Head of caudate nucleus (tissue), 42 donors: ENCODE results near the gene CRIP2.

Experiments used
- DNase-seq, 42 donors: peaks; one replicate each; pipeline versions ENCODE4 v3.0.0 to v3.0.0-alpha.2; 2020 to 2021; ENCODE audit warnings: mixed read lengths in 7 of 42
- intact Hi-C: fragments of 100-400 bp; cut with DNase I; formaldehyde crosslinking; loops from one replicate; pipeline ENCODE4 v1.15.0; 2022

Gene CRIP2

DNA sequence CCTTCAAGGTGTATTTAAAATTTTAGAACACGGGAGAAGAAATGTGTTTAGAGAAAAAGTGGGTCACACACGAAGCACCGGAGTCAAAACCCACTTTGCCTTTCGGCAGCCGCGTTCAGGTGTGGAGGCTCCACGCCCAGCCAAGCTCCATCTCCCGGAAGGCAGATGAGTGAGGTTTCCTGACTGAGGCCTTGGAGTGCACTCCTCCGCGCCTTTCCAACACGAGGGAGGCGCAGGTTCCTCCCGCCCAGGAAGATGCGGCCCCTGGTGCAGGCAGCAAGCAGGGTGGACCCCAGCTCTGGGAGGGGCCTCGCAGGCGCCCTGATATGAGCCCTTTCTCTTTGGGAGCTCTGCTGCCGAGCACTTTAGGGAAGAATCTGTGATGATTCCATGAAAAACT lies 32.5 kb upstream of the CRIP2 start:
- intact Hi-C loops: no loop called here
- peak in 34 of 42 donors; percentile 30 to 84 (median 58) for DNase-seq

DNA sequence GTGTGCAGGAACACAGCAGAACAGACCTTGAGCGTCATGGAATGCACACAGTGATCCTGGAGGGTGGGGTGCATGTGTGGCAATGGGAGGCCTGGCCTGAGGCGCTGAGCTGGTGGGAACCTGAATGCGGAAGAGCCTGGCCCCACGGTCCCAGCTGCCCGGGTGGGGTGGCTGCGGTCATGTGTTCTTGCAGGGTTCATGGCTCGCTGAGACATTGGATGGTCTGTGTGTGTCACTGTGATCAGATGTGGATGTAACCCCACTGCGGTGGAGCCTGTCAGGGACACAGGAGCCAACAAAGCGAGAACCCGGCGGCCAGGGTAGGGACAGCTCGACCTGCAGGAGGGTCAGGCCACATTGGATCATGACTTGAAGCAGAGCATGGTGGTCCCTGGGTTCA lies 31.8 kb upstream of the CRIP2 start:
- intact Hi-C loops: no loop called here

DNA sequence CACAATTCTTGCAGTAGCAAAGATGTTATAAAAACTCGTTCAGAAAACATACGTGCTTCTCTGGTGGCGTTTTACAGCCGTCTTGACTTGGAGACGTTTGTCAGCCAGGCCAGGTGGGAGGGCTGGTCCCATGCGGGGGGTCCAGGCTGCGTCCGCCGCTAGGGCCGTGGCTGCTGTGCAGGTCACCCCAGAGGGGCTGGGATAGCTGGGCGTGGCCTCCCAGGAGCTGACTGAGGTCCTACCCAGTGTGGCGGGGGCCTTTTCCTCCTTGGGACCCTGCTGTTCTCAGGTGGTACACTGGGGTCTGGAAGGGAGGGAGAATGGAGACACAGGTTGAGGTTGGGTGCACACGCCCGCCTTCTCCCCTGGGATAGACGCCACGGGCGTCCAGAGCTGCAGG lies 29.8 kb upstream of the CRIP2 start:
- intact Hi-C loops: no loop called here
- no peak for DNase-seq

More for the DNA sequence above, 31.8 kb upstream of the CRIP2 start:
- no peak for DNase-seq

DNA sequence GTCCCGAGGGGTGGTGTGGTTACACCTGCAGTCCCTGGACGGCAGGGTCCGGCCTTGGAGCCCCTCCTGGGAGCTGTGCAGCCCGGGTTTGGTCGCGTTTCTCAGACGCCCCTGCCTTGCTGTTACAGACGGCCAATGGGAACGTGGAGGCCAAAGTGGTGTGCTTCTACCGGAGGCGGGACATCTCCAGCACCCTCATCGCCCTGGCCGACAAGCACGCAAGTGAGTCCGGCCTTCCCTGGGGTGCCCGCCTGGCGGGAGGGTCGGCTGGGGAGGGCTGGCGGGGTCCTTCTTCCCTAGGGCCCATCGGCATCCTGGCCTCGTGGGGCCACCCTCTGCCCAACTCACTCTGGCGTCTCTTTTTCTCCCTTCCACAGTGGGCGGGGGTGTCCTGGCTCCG lies 29.3 kb upstream of the CRIP2 start:
- intact Hi-C loops: no loop called here
- DNase-seq: no peak

DNA sequence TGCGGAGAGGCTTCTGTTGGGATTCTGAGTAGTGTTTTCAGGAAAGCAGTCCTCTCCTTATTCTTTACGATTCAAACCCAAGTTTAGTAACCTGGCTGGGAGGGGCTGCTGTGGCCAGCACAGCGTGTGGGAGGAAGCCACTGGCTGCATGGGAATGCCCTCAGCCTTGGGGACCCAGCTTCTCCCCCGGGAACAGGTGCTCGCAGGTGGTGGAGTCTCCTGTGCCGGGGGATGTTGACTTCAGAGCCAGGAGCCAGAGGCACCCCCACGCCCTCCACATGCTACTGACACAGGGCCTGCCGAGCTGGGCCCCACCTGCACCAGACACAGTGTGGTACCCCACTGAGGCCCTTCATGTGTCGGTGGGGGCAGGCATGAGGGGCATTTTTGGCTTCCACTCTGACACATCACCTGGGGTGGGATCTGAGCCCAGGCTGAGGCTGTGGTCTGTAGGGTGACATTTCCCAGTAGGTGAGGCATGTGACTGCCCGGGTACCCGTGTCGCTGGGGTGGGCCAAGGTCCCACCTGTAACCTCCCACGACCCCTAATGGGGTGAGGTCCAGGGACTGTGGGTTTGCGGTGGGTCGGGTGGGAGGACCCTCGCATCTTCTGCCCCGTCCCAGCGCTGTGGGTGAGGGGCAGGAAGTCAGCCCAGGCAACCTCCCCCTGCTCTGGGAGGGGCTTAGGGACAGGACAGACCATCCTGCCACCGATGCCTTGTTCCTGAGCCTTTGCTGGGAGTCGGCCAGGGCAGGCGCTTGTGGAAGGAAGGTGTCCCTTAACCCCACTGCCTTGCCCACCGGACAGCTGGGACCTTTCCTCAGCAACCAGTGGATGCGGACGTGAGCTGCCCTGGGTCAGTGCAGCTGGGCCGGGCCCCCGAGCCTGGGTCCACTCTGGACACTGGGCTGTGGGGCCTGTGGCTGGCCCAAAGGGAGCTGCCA lies 28.4 kb upstream of the CRIP2 start:
- intact Hi-C loops: no loop called here
- DNase-seq: no peak

DNA sequence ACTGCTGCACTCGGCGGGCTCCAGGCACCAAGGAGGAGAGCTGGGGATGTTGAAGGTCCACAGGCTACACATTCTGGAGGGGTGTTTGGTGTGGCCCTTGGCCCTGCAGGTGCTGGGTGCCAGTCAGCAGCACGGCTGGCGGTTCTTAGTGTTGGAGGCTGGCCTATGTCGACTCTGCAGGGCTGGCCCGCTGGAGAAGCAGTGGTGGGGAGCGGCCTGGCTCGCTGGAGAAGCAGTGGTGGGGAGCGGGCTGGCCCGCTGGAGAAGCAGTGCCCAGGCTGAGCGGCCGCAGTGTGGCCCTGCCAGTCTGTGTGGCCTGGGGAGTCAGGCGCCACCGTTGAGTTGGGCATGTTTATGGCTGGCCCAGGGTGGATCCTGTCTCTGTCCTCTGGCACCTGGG lies 27.6 kb upstream of the CRIP2 start:
- DNase-seq: no peak
- intact Hi-C loops: no loop called here

DNA sequence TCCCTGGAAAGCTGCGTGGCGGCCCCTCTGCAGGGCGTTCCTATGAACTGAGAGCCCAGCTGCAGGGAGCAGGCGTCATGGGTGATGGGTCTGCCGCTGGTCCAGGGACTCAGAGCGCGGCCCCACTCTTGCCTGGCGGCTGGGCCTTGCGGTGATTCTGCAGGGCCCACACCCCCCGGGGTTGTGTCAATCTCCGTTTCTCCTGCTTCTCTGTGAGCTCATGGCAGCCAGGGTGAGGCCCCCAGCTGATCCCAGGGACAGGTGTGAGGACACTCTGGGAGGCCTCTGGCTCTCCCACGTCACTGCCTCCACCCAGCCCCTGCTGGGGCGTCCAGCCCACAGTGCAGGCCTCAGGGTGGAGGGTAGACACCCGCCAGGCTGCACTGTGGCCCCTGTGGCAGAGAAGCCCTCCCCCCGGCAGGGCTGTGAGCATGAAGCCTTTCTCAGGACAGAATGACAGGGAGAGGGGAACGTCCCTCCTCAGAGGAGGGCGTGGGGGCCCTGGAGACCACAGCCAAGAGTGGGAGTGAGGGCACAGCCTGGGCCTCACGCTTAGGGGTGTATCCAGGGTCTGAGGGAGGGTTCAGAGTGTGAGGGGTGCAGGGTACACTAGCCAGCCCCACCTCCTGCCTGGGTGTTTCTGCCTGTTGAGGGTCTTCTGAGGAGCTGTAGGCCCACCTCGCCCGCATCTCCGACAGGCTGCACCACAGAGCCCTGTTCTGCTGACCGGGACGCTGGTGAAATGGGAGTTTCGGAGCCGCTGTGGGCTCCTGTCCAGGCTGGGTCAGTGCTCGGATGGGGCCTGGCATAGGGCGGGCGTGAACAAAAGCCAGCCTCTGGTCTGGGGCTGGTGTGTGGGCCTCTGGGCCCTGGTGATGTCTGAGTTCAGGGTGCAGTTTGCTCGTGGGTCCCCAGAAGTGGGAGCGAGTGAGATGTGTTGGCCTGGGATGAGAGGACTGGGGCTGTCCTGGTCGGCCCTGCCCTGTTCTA lies 26.7 kb upstream of the CRIP2 start:
- no peak for DNase-seq
- intact Hi-C loops: no loop called here

DNA sequence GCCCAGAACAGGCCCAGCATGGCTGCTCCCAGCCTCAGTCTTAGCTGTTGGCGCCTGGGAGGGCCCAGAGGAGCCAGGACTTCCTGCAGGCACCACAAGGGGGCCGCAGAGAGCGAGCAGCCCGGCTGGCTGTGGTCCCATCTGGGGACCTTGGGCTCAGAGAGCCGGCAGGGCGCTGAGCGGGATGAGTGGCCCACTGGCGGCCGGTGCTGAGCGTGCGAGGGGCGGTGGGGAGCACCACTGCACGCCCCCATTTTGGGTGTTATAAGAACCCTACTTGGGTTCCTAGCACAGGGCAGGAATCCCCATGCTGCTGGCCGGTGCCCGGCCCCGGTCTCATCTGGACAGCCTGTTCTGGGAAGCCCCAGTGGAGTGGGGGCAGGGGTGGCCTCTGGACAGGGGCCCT lies 25.9 kb upstream of the CRIP2 start:
- DNase-seq: peak; percentile 45 to 91 (median 78)
- intact Hi-C loops: no loop called here

DNA sequence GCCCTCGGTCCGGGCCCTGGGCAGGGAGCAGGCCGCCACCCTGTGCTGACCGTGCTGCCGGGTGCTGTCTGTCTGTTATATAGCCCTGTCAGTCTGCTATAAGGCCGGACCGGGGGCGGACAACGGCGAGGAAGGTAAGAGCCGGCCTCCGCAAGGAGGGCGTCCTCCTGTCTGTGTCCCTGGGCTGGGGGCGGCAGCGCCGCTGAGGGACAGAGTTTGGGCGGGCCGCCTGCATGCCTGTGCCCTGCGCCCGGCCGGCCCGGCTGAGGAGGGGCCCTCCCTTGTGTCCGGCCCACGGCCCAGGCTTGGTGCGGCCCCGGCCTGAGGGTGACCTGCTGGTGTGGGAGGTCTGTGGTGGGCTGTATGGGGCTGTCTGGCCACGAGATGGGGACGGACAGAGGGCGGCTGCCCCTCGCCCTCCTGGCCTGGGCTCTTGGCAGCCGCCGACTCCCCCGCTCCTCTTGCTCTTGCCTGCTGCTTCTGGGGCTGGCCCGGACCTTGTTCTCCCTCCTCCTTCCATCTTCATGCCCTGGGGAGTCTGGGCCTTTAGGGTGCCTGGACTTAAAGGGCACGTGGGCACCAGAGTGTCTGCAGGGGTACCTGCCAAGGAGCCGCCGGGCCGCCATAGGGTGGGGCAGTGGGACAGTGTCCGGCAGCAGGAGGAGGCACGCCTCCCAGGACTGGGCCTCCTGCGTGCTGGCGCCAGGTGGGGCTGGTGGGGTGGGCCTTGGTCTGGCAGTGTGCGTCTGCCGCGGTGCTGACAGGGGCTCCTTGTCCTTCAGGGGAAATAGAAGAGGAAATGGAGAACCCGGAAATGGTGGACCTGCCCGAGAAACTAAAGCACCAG lies 25.1 kb upstream of the CRIP2 start:
- intact Hi-C loops: no loop called here

DNA sequence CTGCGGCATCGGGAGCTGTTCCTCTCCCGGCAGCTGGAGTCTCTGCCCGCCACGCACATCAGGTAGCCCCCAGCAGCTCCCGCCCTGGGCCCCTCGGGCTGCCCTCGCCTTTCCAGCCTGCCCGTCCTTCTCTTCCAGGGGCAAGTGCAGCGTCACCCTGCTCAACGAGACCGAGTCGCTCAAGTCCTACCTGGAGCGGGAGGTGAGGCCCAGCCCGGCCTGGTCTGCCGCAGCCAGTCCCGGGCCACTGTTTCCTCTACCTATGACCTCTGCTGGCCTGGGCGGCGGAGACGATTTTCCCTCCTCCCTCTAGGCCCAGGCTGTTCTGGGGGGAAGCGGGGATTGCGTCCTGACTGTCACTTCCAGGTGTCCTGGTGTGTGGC lies 24.5 kb upstream of the CRIP2 start:
- no peak for DNase-seq
- intact Hi-C loops: no loop called here

More for the DNA sequence above, 25.1 kb upstream of the CRIP2 start:
- DNase-seq: no peak

DNA sequence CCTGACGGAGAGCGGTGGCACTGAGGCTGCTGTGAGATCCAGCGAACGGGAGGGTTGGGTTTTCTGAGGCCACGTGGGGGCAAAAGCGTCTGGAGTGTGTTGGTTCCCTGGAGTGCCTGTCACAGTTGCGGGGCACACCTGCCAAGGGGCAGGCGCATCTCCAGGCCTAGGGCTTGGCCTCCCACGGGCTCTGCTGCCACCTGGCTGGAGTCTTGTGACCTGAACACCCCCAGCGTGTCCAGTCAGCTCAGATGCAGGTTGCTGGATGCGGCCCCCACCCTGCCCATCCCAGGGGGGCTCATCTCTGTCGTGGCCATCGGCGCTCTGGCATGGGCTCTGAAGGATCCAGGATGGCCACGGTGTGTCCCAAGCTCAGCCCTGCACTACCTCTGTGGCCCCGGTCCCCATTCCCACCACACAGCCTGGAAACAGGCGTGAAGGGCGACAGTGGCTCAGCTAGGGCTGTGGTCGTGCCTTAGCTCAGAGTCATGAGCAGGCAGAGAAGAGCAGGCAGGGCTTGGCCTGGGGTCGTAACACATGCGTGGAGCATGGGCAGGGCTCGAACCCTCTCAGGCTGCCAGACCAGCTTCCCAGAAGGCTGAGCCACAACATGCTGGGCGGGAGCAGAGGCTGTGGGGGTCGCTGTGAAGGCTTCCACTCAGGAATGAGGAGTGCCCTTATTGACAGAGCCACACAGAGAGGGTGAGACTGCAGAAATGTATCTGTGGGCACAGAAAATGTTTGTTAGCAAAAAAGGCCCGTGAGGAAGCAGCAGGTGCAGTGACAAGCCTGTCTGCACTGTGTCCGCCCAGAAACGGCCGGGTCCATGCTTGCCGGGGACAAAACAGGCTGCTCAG lies 23.5 kb upstream of the CRIP2 start:
- intact Hi-C loops: no loop called here
- DNase-seq: no peak

DNA sequence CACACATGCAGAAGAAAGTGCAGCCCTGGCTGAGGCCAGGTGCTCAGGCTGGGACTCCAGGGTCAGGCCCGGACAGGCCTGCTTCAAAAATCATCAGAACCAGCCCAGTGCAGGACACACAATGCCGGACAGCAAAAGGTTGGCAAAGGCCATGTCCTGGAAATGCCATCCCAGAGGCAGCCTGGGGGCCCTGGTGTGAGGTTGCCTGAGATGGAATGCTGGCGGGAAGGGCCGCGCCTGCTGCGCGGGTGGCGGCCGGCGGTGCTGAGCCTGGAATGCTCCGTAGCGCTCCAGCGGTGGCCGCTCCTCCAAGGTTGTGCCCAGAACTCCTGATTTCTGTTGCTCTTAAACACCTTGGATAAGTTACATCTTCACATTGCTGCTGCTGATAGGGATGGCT lies 21.7 kb upstream of the CRIP2 start:
- no peak for DNase-seq
- intact Hi-C loops: no loop called here

DNA sequence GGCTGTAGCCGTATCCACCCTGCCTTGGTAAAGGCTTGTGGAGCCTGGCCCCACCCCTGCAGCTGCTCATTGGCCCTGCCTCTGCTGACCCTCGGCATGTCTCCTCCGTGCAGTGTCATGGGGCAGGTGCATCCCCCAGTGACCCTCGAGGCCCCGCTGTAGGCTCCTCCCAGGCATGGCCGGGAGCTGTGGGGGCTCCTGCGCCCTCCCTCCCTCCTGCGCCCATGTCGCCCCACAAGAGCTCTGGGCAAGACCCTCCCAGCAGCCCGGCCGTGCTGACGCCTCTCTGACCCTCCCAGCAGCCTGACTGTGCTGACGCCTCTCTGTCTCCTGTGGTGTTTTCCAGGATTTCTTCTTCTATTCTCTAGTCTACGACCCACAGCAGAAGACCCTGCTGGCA lies 20.8 kb upstream of the CRIP2 start:
- intact Hi-C loops: no loop called here
- no peak for DNase-seq

DNA sequence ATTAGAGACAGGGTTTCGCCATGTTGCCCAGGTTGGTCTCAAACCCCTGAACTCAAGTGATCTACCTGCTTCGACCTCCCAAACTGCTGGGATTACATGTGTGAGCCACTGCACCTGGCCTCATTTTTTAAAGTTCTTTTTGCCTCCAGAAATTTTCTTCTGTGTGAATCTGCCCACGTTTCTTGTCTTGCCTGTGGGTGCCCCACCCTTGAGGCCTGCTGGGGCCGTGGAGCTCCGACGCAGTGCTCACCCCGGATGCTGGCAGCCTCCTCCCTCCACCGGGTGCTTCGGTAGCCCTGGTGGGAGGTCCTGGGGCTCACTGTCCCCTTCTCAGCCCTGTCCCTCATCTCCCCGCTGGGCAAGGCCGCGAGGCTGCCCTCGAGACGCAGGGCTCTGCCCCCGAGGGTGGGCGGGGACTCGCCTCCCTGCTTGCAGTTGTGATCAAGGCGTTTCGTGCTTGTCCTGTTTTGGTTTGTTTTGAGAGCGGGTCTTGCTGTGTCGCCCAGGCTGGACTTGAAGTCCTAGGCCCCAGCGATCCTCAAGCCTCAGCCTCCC lies 19.5 kb upstream of the CRIP2 start:
- DNase-seq: peak in 20 of 42 donors; percentile 42 to 81 (median 57)

DNA sequence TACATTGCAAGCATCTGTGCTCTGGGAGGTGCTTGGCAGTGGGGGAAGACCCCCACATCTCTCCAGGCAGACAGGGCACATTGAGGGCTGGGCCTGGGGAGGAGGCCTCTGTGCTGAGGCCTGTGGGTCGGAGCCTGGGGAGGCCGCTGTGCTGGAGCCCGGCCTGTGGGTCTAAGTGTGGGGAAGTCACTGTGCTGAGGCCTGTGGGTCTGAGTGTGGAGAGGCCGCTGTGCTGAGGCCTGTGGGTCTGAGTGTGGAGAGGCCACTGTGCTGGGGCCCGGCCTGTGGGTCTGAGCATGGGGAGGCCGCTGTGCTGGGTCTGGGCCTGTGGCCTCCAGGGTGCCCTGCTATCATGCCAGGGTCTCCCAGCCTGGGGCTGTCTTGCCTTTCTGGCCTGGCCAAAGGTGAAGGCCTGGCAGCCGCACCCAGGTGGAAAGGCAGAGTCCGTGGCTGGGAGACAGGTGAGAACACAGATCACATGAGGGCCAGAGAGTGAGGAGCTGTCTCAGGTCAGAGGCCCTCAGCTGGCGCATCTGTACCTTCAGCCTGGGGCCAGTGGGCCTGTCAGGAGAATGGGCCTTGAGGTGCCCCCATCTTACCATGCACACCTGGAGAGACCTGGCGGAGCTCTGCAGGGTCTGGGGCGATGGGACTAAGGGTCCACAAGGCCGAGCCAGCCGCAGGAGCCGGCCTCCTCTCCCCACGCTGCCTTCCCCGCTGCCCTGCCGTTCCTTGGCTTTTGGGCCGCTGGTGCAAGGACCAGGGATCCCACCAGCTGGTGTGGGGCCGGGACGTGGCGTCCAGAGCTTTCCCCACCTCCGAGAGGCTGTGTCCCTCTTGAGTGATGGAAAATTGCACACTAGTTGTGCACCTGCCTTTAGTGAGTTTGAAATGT lies 18.6 kb upstream of the CRIP2 start:
- intact Hi-C loops: no loop called here

More for the DNA sequence above, 19.5 kb upstream of the CRIP2 start:
- intact Hi-C loops: no loop called here

DNA sequence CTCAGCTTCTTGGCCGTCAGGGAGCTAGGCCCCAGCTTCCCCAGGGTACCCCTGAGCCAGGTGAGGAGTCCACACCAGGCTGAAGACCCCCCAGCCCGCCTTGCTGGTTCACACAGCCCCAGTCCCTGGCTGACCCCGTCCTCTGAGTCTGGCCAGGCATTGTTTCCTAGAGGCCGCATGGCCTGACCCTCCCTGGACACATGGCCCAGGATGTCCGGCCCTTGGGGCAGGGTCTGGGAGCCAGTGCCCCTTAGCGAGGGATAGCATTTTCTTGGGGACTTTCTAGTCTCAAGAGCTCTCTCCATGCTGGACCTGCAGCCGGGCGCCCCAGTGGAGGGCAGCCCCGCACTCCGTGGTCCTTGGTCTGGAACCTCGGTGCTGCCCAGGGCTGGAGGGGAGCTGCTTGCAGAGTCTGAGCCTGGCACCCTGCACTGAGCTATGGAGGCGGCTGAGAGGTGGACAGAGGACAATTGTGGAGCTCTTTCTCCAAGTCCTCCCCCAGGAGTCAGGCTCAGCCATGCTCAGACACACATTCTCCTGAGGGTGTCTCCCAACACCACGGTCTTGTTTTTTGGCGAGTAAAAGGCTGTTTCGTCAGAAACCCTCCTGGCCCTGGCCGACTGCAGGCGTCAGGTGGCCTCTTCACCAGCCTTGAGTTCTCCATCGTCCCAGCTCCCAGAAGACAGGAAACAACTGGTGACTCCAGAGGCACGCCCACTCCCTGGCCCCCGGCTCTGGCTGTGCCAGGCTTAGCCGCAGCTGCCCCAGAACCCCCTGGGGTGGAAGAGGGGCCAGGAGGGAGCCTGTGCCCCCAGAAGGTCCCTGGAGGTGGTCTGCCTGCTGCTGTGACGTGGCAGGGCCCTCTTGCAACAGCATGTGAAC lies 17.6 kb upstream of the CRIP2 start:
- DNase-seq: peak in 1 of 42 donors; percentile 1
- intact Hi-C loops: no loop called here

More for the DNA sequence above, 18.6 kb upstream of the CRIP2 start:
- peak in 1 of 42 donors; percentile 1 for DNase-seq
